Activated CD4-positive, CD25-positive, alpha-beta regulatory T cell treated with anti-CD3 and anti-CD28 coated beads, Interleukin-2, amount 50 U/mL, for 16 hours (primary cell): ENCODE results near the gene ARHGAP32.

ENCODE experiments used
- DNase-seq: peaks from one replicate; pipeline ENCODE4 v3.0.0-alpha.2; 2020; ENCODE audit warnings: low read depth, low spot score

The ARHGAP32 gene

GRCh38 chr11:129115652-129116586 is 76.2 kb downstream of the ARHGAP32 start:
- no peak for DNase-seq

- DNase-seq = no peak
Measured at GRCh38 chr11:129109701-129110100, 82.4 kb downstream of the ARHGAP32 start.

DNA sequence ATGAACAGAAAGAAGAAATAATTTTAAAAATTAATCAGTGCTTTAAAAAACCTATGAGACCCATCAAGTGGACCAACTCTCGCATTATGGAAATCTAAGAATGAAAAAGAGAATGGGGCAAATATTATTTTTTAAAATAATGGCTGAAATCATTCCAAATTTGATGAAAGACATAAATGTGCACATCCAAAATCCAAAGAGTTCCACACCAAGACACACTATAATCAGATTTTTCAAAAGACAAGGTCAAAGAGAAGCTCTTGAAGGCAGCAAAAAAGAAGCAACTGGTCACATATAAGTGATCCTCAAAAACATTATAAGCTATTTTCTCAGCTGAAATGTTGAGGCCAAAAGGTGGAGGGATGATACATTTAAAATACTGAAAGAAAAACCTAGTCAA is 85.3 kb downstream of the ARHGAP32 start:
- no peak for DNase-seq

- no peak for DNase-seq
Measured at GRCh38 chr11:129102756-129103155, 89.4 kb downstream of the ARHGAP32 start.

DNA sequence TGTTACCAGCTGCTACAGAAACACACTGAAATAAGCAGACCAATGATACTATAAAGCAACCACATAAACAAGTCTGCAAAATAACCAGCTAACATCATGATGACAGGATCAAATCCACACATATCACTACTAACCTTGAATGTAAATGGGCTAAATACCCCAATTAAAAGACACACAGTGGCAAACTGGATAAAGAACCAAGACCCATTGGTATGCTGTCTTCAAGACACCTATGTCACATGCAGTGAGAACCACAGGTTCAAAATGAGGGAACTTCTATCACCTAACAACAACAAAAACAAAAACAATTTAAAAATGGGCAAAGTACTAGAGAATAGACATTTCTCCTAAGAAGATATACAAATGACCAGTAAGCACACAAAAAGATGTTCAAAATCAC is 89.9 kb downstream of the ARHGAP32 start:
- no peak for DNase-seq

DNA sequence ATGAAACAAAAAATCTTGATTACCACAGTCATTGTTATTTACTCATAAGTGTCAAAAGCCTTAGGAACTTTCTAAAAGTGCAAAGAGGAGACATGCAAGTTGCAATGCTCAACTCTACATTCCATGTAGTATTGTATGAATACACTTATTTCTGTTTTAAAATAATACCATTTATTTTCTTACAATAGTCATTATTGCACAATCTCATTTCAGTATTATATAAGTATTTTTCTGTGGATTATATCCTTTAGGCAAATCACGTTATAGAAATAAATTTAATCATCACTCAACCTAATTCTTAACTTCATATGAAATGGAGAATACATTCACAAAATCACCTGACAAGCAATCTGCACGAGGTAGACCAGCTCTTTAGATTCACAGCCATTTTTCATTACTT is 98.8 kb downstream of the ARHGAP32 start:
- no peak for DNase-seq

DNA sequence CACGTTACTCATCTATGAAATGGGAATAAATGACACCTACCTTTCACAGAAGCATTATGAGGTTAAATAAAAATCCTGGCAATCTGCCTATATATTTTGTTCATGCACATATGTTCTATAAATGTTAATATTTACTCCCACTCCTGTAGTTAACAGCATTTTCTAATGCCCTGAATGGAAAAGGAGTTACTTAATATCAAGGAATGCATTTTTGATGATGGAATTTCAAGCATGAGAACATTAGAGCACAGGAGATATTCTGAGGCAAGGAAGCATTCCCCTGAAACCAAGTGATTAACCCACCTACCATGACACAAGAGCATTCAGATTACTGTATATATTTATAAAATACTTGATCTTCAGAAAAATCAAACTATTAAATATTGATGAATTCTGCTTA is 102.1 kb downstream of the ARHGAP32 start:
- no peak for DNase-seq

GRCh38 chr11:129089279-129089678 is 102.8 kb downstream of the ARHGAP32 start:
- no peak for DNase-seq

GRCh38 chr11:129086976-129087375 is 105.1 kb downstream of the ARHGAP32 start:
- no peak for DNase-seq

- no peak for DNase-seq
Measured at GRCh38 chr11:129077191-129077590, 114.9 kb downstream of the ARHGAP32 start.

DNA sequence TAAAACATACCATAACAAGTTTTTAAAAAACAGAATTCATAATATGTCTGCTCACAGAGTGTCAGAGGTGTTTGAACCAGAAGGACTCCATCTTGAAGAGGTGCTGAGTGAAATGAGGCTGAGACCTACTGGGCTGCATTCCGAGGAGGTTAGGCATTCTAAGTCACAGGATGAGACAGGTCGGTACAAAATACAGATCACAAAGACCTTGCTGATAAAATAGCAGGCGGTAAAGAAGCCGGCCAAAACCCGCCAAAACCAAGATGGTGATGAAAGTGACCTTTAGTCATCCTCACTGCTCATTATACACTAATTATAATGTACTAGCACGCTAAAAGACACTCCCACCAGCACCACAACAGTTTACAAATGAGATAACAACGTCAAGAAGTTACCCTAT is 116.4 kb downstream of the ARHGAP32 start:
- no peak for DNase-seq

DNA sequence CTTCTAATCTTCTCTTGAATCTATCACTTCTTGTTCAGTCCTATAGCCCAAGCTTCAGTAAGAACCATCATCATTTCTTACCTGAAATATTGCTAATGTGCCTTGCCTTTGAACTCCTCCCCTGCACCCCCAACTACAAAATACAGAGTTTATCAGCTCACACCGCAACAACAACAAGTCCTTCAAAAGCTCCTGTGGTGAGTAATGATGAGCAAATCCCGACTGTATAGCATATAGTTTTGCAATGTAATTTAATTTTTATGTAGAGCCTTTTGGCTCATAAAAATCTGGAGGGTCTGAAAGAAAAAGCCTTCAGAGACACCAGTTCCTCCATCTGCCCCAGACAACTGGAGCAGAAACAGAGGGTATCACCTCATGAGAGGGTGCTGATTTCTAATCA is 124.7 kb downstream of the ARHGAP32 start:
- DNase-seq = no peak

- no peak for DNase-seq
Measured at GRCh38 chr11:129066229-129066628, 125.9 kb downstream of the ARHGAP32 start.

DNA sequence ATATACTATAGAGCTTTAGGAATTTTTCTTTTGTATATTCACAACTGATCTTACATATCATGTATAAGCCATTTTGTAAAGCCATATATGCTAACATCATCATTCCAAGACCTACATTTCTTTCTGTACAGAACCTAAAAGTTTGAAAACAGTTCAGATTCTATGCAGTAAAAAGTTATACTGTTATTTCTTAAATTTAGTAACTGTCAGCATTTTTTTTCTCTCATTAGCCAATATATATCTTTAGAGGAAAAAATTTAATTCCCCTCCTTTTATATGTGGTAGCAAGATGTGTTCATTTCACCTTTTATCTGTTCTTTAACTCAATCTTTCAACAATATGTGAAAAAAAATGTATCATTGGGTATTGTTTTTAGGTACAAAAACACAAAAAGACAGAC is 129.0 kb downstream of the ARHGAP32 start:
- no peak for DNase-seq

DNA sequence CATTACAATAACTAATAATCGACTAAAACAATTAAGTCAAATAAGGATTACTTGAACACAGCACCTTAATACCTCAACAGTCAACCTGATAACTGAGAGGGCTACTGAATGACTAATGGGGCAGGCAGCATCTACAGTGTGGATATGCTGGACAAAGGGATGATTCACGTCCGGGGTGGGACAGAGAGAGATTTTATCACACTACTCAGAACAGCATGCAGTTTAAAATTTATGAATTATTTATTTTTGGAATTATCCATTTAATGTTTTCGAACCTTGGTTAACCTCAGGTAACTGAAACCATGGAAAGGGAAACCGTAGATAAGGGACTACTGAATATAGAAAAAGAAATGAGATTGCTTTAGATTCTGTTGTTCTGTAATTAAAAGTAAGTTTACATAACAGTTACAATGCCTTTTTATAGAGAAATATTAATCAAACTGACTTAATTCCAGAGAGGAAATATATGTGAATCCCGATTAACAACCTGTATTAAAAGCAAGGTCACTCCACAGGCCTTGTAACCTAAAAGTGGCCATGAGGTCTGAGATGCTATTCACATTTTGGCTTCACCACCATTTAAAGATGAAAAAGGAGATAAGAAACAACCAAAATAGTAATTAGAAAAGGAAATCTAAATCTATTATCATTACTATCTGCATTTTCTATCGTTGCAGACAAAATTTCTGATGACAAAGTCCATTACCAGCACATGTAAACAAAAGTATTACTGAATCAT is 130.5 kb downstream of the ARHGAP32 start:
- DNase-seq = no peak

DNA sequence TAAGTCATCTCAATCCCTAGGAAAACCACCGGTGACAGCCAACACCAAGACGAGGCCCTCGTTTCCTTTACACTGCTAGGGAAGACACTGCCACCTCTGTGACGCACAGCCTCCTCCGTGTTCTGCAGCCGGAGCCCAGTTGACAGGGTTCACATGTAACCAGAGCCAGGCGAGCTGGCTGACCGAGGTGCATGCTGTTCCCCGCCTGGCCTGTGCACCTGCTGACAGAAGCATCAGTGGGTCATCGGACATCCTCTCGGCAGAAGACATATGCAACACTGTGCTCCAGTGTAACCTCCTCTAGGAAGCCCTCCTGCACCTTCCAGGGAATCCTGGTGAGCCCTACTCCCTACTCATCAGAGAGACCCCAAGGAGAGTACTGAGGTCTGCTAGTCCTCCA is 135.2 kb downstream of the ARHGAP32 start:
- no peak for DNase-seq

DNA sequence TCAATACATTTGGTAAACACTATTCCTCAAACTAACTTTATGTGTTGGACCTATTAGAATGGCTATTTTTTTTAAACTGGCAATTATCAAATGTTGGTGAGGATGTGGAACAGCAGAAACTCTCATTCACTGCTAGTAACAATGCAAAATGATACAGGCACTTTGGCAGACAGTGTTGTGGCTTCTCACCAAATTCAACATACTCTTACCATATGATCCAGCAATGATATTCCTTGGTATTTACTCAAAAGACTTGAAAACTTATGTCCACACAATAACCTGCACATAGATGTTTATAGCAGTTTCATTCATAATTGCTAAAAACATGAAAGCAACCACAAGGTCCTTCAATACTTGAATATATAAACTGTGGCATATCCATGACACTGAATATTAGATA is 136.9 kb downstream of the ARHGAP32 start:
- no peak for DNase-seq

DNA sequence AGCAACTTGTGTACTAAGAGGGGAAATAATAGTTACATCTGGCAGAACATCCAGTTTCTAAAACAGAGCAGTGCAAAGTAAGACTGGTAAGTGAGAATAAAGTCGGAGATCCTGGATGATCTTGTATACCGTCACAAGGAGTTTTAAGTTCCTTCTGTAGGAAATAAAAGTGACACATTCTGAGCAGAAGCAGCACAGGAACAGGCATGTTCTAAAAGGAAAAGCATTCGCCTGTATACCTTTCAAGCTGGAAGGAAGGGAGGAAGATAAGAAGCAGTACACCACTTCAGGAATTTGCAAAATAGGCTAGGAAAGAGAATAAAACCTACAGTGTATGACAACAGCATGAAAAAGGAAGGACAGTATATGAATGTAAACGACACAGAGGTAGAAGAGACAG is 143.2 kb downstream of the ARHGAP32 start:
- DNase-seq = no peak

DNA sequence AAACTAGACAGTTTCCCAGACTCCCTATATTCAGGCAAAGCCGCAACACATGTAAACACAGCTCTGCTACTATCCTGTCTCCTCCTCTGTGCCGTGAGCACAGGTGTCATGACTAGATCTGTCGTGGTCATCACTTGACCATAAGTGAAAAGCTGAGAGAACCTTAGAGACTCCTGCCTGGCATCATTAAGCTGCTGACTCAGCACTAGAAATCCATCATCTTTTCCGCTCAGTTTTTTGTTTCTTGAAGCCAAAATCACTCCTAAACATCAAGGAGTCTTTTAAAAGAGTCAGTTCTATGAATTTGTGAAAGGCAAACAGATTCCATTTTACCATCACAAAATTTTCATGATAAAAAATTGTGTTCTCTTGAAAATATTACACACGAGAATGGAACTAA is 147.0 kb downstream of the ARHGAP32 start:
- no peak for DNase-seq

GRCh38 chr11:129042503-129042902 is 149.6 kb downstream of the ARHGAP32 start:
- no peak for DNase-seq

DNA sequence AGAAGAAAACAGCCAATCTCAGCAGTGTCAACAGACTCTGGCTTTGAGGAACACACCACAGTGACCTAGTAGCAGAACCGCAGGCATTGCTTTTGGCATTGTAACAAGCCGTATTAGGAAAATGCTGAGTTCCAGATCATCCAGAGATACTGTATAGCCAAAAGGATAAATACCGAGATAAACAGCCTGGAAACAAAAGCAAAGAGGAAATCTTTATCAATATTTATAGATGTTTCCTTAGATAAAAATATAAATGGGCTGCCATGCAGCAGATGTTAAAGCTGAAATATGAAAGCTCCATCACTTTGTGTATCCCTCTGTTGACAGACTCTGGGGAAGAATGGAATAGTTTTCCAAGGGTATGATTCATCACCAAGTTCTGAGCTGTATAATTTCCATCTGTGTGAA is 150.5 kb downstream of the ARHGAP32 start:
- DNase-seq = no peak

- DNase-seq = no peak
Measured at GRCh38 chr11:129040934-129041333, 151.2 kb downstream of the ARHGAP32 start.

DNA sequence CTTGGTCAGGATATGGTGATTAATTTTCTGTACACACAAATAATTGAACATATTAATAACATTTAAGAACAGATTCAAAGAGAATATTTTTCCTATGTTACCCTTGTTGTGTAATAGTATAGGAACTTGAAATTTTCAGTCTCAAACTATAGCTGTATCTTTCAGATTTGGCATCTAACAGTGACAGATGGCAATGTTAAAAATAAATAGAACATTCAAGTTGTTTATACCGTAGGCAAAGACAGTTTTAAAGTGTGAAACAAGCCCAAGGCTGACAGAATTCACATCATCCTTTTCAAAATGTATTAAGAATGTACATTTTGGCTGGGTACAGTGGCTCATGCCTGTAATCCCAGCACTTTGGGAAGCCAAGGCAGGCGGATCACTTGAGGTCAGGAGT is 156.9 kb downstream of the ARHGAP32 start:
- DNase-seq = no peak
